Hepatocyte (in vitro differentiated cells): ENCODE data around the gene CACNA2D4. TPM values are rescaled to one million over a fixed set of nuclear protein-coding genes. Genes with fewer than 3 reads are reported as not detected.

Source experiments
- DNase-seq: peaks from one replicate; pipeline ENCODE4 v3.0.0-alpha.2; 2016; ENCODE audit warnings: low spot score
- H2AFZ ChIP-seq: fragments of 200-600 bp; sonication (generic); 2 replicates; pipeline ENCODE4 v1.6.0; 2016; ENCODE audit warnings: antibody characterized with exemption, mild to moderate bottlenecking
- H3K27ac ChIP-seq: fragments of 200-600 bp; sonication (generic); 2 replicates; pipeline ENCODE4 v1.5.1; 2016; ENCODE audit warnings: mild to moderate bottlenecking
- H3K27me3 ChIP-seq: fragments of 200-600 bp; sonication (generic); 2 replicates; pipeline ENCODE4 v1.6.1; 2016
- H3K36me3 ChIP-seq: fragments of 200-600 bp; sonication (generic); replicated peaks from 2 replicates; pipeline ENCODE4 v1.5.1; 2016; ENCODE audit warnings: low read depth; ENCODE audit not compliant: insufficient read depth
- H3K4me1 ChIP-seq: fragments of 200-600 bp; sonication (generic); 2 replicates; pipeline ENCODE4 v1.5.1; 2016; ENCODE audit warnings: mild to moderate bottlenecking, moderate library complexity; ENCODE audit not compliant: insufficient read depth
- H3K4me2 ChIP-seq: fragments of 200-600 bp; sonication (generic); 2 replicates; pipeline ENCODE4 v1.6.0; 2016
- H3K4me3 ChIP-seq: fragments of 200-600 bp; sonication (generic); 2 replicates; pipeline ENCODE4 v1.5.1; 2016; ENCODE audit warnings: mild to moderate bottlenecking
- H3K79me2 ChIP-seq: fragments of 200-600 bp; sonication (generic); 2 replicates; pipeline ENCODE4 v1.6.0; 2017; ENCODE audit warnings: mild to moderate bottlenecking
- H3K9me2 ChIP-seq: fragments of 200-600 bp; sonication (generic); replicated peaks from 2 replicates; pipeline ENCODE4 v1.6.0; 2017; ENCODE audit warnings: mild to moderate bottlenecking; ENCODE audit not compliant: insufficient read depth
- H3K9me3 ChIP-seq: fragments of 200-600 bp; sonication (generic); 2 replicates; pipeline ENCODE4 v1.5.1; 2016; ENCODE audit warnings: low read depth, mild to moderate bottlenecking
- H4K20me1 ChIP-seq: fragments of 200-600 bp; sonication (generic); 2 replicates; pipeline ENCODE4 v1.6.0; 2016; ENCODE audit warnings: mild to moderate bottlenecking; ENCODE audit not compliant: insufficient read depth, poor library complexity, severe bottlenecking
- EZH2 ChIP-seq: fragments of 200-600 bp; sonication (generic); IDR thresholded peaks from 2 replicates; pipeline ENCODE4 v1.6.1; 2016; ENCODE audit warnings: antibody characterized with exemption, mild to moderate bottlenecking, borderline replicate concordance
- EZH2phosphoT487 ChIP-seq: fragments of 200-600 bp; sonication (generic); IDR thresholded peaks from one replicate; pipeline ENCODE4 v1.6.1; 2018; ENCODE audit warnings: antibody characterized with exemption, mild to moderate bottlenecking, low read depth, moderate library complexity; ENCODE audit not compliant: unreplicated experiment, severe bottlenecking
- WGBS: methylation state at CpG from one replicate; pipeline ENCODE4 v1.1.6; 2016; ENCODE audit warnings: low lambda C conversion rate; ENCODE audit errors: missing lambda C conversion rate; 5-methylcytosine and 5-hydroxymethylcytosine counted together
- polyA plus RNA-seq: library from polyadenylated mRNA; unstranded; fragments of >200 nt; fragmentation: Nextera tagmentation; extraction: Ambion mirVana; gene quantifications from 2 replicates; pipeline ENCODE4 v1.2.1, GENCODE V29; 2016
- total RNA-seq: library from RNA; depleted of rRNA; stranded (reverse); fragments of >200 nt; gene quantifications from 2 replicates; pipeline ENCODE4 v1.2.3, GENCODE V29; 2014
- TF ChIP-seq, protein P1 (sequence below): fragments of 200-600 bp; sonication (generic); IDR thresholded peaks from 2 replicates; pipeline ENCODE4 v1.5.1; 2016; ENCODE audit warnings: antibody characterized with exemption, mild to moderate bottlenecking; ENCODE audit not compliant: poor library complexity

The CACNA2D4 gene
- total and polyA plus RNA-seq, 2 experiments from 2014 or later = 1.3 to 2.1 TPM

DNA sequence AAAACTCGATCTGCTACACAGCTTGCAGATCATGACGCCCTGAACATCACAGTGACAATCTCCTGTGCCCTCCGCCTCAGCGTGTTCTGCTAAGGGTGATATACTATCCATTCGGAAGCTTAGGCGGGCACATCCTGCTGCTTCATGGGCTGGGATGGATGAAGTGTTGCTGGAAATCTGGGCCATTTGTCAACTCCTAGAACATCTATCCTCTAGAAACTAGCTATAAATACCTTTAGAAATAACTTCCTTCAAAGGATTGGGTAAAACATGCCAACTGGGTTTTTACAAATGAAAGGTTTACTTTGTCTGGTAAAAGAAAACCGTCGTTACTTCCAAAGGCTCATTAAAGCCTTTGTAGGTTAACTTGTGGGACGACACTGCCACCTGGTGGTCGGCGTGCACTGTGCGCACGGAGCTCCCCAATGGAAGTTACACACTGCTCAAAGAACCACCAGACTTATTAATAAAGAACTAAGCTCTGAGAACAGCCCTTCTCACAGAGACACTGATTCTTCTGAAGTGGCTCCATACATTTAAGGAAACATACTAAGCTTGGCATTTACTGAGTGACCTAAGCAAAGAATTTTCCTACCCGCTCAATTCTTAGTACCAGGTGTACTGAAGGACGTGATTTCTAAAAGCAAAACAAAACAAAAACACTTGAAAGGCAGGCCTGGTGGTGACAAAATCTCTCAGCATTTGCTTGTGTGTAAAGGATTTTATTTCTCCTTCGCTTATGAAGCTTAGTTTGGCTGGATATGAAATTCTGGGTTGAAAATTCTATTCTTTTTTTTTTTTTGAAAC lies 21.6 kb upstream of the CACNA2D4 start:
- Histone ChIP-seq H3K4me3 (no peak overlapping the region), H3K4me2 (peak overlapping the region; percentile 22), H3K27ac (peak overlapping the region; percentile 0), H3K27me3 (no peaks in the 10 kb centered on the region), H3K9me2 (no peaks in the 10 kb centered on the region), H4K20me1 (peaks cover 3% of the 10 kb centered on the region), H3K9me3 (no peaks in the 10 kb centered on the region), H3K79me2 (no peaks in the 10 kb centered on the region), H3K36me3 (no peaks in the 10 kb centered on the region), H3K4me1 (peaks cover 11% of the 10 kb centered on the region), H2AFZ (no peak overlapping the region)
- DNase-seq = peak; percentile 88
- WGBS = 37% methylated on average over 16 of the region's 16 CpGs
- TF ChIP-seq, protein P1, sequence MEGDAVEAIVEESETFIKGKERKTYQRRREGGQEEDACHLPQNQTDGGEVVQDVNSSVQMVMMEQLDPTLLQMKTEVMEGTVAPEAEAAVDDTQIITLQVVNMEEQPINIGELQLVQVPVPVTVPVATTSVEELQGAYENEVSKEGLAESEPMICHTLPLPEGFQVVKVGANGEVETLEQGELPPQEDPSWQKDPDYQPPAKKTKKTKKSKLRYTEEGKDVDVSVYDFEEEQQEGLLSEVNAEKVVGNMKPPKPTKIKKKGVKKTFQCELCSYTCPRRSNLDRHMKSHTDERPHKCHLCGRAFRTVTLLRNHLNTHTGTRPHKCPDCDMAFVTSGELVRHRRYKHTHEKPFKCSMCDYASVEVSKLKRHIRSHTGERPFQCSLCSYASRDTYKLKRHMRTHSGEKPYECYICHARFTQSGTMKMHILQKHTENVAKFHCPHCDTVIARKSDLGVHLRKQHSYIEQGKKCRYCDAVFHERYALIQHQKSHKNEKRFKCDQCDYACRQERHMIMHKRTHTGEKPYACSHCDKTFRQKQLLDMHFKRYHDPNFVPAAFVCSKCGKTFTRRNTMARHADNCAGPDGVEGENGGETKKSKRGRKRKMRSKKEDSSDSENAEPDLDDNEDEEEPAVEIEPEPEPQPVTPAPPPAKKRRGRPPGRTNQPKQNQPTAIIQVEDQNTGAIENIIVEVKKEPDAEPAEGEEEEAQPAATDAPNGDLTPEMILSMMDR = peak; percentile 99
- no peak for TF ChIP-seq EZH2phosphoT487

DNA sequence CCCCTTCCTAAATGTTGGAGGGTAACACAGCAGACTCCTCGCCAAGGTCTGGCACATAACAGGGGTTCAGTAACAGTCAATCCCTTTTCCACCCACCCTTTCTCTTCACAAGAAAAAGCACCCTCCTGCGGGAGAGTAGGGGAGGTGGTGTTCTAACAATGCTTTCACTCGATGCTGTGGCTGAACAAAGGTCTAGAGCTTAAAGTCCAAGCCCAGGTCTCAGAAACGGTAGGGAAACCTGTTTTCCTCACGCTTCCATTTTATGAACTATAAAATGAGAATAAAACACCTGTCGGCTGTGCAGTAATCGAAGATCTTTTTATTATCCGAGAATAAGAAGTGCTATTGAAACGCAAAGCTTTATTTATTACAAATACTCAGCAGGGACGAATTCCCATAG lies 20.9 kb upstream of the CACNA2D4 start:
- peak overlapping the region; percentile 0 for H3K27ac ChIP-seq
- no peak for DNase-seq
- peak overlapping the region; percentile 22 for H3K4me2 ChIP-seq

DNA sequence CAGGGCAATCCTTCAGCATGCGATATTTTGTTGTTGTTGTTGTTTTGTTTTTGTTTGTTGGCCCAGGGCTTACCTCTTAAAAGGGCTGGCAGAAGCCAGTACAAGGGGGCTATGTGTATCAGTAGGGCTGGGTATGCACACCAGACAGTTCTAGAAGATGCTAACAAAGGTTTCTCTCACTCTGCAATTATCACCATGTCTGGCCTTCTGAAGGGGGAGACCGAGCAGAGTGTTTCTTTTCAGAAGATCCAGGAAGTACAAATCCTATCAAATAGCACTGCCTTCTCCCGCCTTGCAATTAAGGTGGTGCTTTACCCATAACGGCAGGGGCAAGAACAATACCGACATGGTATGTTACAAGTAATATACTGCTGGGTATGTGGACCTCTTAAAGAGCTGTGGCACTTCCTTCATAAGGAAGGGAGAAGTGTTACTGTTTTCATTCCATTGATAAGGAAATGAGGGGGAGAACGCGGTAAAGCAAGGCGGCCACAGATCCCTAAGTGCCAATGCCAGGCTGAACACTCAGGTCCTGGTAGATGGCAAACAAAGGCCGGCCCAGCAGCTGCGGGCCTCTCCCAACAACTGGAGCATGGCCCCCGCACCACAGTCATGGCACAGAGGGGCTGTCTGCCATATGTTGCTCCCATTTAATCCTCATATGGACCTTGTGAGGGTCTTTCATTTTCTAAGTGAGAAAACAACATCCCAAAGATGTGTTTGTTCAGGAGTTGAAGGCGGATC lies 19.2 kb upstream of the CACNA2D4 start:
- 94% methylated on average over 12 of the region's 12 CpGs for WGBS
- Histone ChIP-seq H2AFZ (no peak overlapping the region), H3K4me1 (peaks cover 12% of the 10 kb centered on the region), H3K4me3 (no peak overlapping the region), H4K20me1 (peaks cover under 1% of the 10 kb centered on the region), H3K36me3 (no peaks in the 10 kb centered on the region), H3K4me2 (no peak overlapping the region), H3K9me2 (no peaks in the 10 kb centered on the region), H3K9me3 (no peaks in the 10 kb centered on the region), H3K27me3 (no peaks in the 10 kb centered on the region), H3K79me2 (no peaks in the 10 kb centered on the region), H3K27ac (no peak overlapping the region)
- TF ChIP-seq EZH2phosphoT487 = no peak
- TF ChIP-seq EZH2 = no peak
- TF ChIP-seq, protein P1 = no peak
- DNase-seq = no peak

More for the DNA sequence above, 20.9 kb upstream of the CACNA2D4 start:
- H3K27me3 ChIP-seq = no peaks in the 10 kb centered on the region
- no peak overlapping the region for H3K4me3 ChIP-seq
- H3K9me2 ChIP-seq = no peaks in the 10 kb centered on the region
- peaks cover 11% of the 10 kb centered on the region for H3K4me1 ChIP-seq
- H4K20me1 ChIP-seq = peaks cover 3% of the 10 kb centered on the region
- H2AFZ ChIP-seq = no peak overlapping the region
- 71% methylated on average over 10 of the region's 10 CpGs for WGBS
- no peak for TF ChIP-seq EZH2phosphoT487
- TF ChIP-seq EZH2 = no peak
- TF ChIP-seq, protein P1 = no peak
- H3K79me2 ChIP-seq = no peaks in the 10 kb centered on the region
- H3K36me3 ChIP-seq = no peaks in the 10 kb centered on the region
- no peaks in the 10 kb centered on the region for H3K9me3 ChIP-seq
